Measurements from ENCODE around the gene BUD23.
"Not testable (repeated sequence)": the region's sequence is repeated elsewhere in the genome, so short reads cannot be mapped to it uniquely, and the experiment has no call there.

Gene BUD23

DNA sequence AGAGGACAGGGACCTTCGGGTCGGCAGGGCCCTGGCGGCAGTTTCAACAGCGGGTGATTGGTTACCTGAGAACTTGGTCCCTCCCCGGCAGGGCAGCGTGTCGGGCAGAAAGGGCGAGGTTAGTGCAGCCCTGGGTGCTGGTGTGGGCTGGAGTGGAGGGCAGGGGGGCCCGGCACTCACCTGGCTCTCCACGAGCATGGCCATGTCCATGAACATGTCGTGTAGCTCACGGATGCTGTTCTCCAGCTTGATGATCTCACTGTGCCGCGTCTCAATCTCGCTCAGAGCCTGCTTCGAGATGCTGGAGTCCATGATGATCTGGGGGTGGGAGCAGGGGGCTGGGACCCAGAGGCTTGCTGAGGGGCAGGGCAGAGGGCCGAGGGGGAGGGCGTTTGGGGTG lies 19.3 kb downstream of the BUD23 start:
- no peak for DNase-seq

- no peak for DNase-seq
Measured at GRCh38 chr7:73703225-73703624, 19.8 kb downstream of the BUD23 start.

DNA sequence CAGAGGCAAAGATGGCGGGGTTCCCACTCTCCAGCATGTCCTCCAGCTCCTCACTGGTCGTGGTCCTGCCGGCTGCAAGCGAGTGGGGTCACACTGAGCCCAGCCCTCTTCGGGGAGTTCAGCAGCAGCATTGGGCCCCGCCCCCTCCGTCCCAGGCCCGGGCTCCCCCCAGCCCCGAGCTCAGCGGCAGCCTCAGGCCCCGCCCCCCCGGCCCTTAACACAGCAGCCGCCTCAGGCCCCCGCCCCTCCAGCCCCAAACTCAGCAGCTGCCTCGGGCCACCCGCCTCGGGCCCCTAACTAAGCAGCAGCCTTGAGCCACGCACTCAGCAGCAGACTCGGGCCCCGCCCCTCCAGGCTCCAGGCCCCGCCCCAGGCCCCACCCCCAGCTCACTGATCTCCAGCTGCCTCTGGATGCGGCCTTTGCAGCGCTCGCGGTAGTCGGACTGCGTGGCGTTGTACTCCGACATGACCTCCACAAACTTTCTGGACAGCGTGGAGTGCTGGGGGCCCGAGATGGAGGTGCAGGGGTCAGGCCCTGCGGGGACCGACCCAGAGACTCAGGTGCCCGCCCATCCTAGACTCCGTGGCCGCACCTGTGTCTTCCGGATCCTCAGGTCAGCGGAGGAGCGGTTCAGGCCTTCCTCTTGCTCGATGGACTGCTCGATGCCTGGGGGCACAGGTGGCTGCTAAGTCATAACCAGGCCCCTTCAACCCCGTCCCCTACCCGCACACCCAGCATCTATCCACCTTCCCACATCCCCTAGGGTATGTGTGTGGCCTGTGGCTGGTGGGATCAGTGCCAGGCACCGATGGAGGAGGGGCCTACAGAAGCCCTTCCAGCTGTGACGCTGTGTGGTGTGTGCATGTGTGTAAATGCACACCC lies 20.6 kb downstream of the BUD23 start:
- DNase-seq = peak; percentile 27 to 37

- DNase-seq = no peak
Measured at GRCh38 chr7:73704640-73705550, 21.5 kb downstream of the BUD23 start.

GRCh38 chr7:73705551-73705920 lies 22.1 kb downstream of the BUD23 start:
- DNase-seq = no peak

- DNase-seq = no peak
Measured at GRCh38 chr7:73706126-73707044, 23.0 kb downstream of the BUD23 start.

GRCh38 chr7:73707045-73707631 lies 23.7 kb downstream of the BUD23 start:
- peak; percentile 25 to 34 for DNase-seq

GRCh38 chr7:73708961-73709549 lies 25.7 kb downstream of the BUD23 start:
- DNase-seq = no peak

GRCh38 chr7:73712773-73713172 lies 29.4 kb downstream of the BUD23 start:
- no peak for DNase-seq

DNA sequence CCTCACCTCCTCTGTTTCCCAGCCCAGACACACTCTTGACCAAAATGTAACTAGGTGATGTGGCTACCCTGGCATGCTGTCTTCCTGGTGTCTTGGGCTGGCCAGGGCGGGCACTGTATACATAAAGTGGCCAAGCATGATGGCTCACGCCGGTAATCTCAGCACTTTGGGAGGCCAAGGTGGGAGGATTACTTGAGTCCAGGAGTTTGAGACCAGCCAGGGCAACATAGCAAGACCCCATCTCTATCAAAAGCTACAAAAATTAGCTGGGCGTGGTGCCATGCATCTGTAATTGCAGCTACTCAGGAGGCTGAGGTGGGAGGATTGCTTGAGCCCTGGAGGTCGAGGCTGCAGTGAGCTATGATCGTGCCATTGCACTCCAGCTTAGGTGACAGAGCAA lies 29.9 kb downstream of the BUD23 start:
- not testable (repeated sequence) for DNase-seq

GRCh38 chr7:73715648-73716317 lies 32.4 kb downstream of the BUD23 start:
- no peak for DNase-seq

DNA sequence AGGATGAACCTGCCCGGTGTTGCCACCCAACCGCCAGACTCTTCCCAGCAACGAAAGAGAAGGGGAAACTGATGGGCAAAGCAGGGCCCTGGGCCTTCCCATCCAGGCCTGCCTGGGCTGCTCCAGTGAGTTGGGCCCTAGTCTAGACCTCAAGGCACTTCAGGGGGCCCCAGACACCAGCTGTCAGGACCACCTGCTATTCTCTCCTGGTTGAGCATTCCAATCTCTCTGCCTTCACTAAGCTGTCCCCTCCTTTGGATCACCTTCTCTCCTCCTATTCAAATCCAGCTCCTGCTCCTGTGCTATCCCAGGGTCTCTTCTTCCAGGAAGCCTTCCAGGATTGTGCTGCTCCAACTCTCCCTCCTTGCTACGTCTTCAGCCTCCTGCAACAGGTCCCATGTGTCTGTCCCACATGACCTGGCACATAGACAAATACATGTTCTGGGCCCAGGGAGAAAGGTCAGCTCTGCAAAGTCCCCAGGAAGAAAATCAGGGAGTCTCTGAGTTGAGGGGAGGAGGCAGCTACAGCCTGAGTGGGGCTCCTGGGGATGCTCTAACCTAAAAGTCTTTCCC lies 33.0 kb downstream of the BUD23 start:
- DNase-seq = no peak

GRCh38 chr7:73717025-73717807 lies 33.8 kb downstream of the BUD23 start:
- DNase-seq = no peak

- peak; percentile 53 to 71 for DNase-seq
Measured at GRCh38 chr7:73717991-73718405, 34.6 kb downstream of the BUD23 start.

DNA sequence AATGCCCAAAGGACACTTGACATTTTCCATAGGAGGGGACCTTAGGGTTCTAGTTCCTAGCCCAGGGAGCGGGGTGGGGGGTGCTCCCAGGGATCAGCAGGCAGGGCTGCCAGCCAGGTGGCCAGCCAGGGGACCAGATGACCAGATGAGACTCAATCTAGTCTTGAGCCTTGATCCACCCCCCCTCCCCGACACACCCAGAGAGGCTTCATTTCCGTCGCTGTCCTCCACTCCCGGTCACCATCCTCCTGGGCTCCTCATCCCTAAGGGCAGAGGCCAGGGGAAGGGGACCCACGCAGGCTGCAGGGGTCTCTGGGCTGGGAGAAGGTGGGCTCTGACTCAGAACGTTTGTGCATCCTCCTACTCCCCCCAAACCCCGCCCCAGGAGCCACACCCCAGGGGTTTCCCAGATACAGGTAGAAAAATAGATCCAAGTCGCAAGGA lies 35.1 kb downstream of the BUD23 start:
- peak in 1 of 2 donors; percentile 23 for DNase-seq

GRCh38 chr7:73718905-73719805 lies 35.8 kb downstream of the BUD23 start, which contains the start of gene STX1A:
STX1A (minus strand) TSS chr7:73719669; CDS start chr7:73719631, 38 bp downstream.
- DNase-seq = peak; percentile 68 to 80

GRCh38 chr7:73719806-73720169 lies 36.4 kb downstream of the BUD23 start:
- DNase-seq = no peak

- DNase-seq = not testable (repeated sequence)
Measured at GRCh38 chr7:73720443-73720842, 37.0 kb downstream of the BUD23 start.

GRCh38 chr7:73721377-73721817 lies 38.0 kb downstream of the BUD23 start:
- no peak for DNase-seq

All from CD4-positive, alpha-beta T cell treated with Interferon alpha-2 for 1 hour (primary cell).